Keratinocyte (primary cell): ENCODE data around the gene LTBP2. TPM values are rescaled to one million over a fixed set of nuclear protein-coding genes. Genes with fewer than 3 reads are reported as not detected.

ENCODE experiments used
- DNase-seq: peaks from one replicate; pipeline ENCODE4 v3.0.0-alpha.2; 2011; ENCODE audit warnings: low read depth, missing footprints, low spot score
- FAIRE-seq: peaks from 2 replicates; lab custom pipeline; 2011; peaks lifted over from hg19 to GRCh38; lab: Jason Lieb, UNC
- H2AFZ ChIP-seq: 2 replicates; pipeline ENCODE4 v1.6.0; 2012; ENCODE audit warnings: low read length, control low read depth, inconsistent platforms; ENCODE audit not compliant: control insufficient read depth
- H3K27ac ChIP-seq: 2 replicates; pipeline ENCODE4 v1.5.1; 2011; ENCODE audit warnings: low read length; ENCODE audit not compliant: control insufficient read depth, insufficient read depth
- H3K27me3 ChIP-seq: 3 replicates; pipeline ENCODE4 v1.6.0; 2011; ENCODE audit warnings: low read length; ENCODE audit not compliant: control insufficient read depth, insufficient read depth; ENCODE audit errors: extremely low read depth
- H3K36me3 ChIP-seq, 2 experiments: 2 replicates in 1 of 2; 3 replicates in 1 of 2; pipeline ENCODE4 v1.5.1; 2011; ENCODE audit warnings: low read length in 2 of 2, mild to moderate bottlenecking in 1 of 2; ENCODE audit not compliant: control insufficient read depth in 2 of 2, insufficient read depth in 2 of 2; ENCODE audit errors: extremely low read depth in 1 of 2
- H3K4me1 ChIP-seq: 3 replicates; pipeline ENCODE4 v1.5.1; 2011; ENCODE audit warnings: low read length; ENCODE audit not compliant: control insufficient read depth, insufficient read depth; ENCODE audit errors: extremely low read depth
- H3K4me2 ChIP-seq: 3 replicates; pipeline ENCODE4 v1.6.0; 2011; ENCODE audit warnings: low read depth, low read length; ENCODE audit not compliant: control insufficient read depth, insufficient read depth; ENCODE audit errors: extremely low read depth
- H3K4me3 ChIP-seq, 3 experiments: fragments of 200-600 bp in 1 of 3; sonication (generic) in 1 of 3; 2 replicates in 2 of 3; 3 replicates in 1 of 3; pipeline ENCODE4 v1.5.1; 2011 to 2016; ENCODE audit warnings: low read length in 3 of 3, mild to moderate bottlenecking in 3 of 3, control low read depth in 2 of 3, inconsistent platforms in 1 of 3, low read depth in 1 of 3, mixed read lengths in 1 of 3, mixed run types in 1 of 3, moderate library complexity in 1 of 3; ENCODE audit not compliant: control insufficient read depth in 2 of 3, insufficient read depth in 2 of 3; ENCODE audit errors: extremely low read depth in 1 of 3
- H3K79me2 ChIP-seq: 2 replicates; pipeline ENCODE4 v1.6.0; 2012; ENCODE audit warnings: low read length; ENCODE audit not compliant: control insufficient read depth, insufficient read depth
- H3K9ac ChIP-seq: 3 replicates; pipeline ENCODE4 v1.6.0; 2011; ENCODE audit warnings: low read length; ENCODE audit not compliant: control insufficient read depth, insufficient read depth; ENCODE audit errors: extremely low read depth
- H3K9me1 ChIP-seq: 3 replicates; pipeline ENCODE4 v1.6.0; 2011; ENCODE audit warnings: low read length; ENCODE audit not compliant: control insufficient read depth, insufficient read depth; ENCODE audit errors: extremely low read depth
- H3K9me3 ChIP-seq: 2 replicates; pipeline ENCODE4 v1.5.1; 2012; ENCODE audit warnings: low read depth, low read length; ENCODE audit not compliant: control insufficient read depth
- H4K20me1 ChIP-seq: 3 replicates; pipeline ENCODE4 v1.6.0; 2011; ENCODE audit warnings: low read length; ENCODE audit not compliant: control insufficient read depth, insufficient read depth; ENCODE audit errors: extremely low read depth
- EZH2 ChIP-seq: IDR thresholded peaks from one replicate; pipeline ENCODE4 v1.6.1; 2012; ENCODE audit warnings: inconsistent platforms, mild to moderate bottlenecking, low read length, moderate library complexity
- dilution Hi-C: fragments of 300-500 bp; cut with MboI; formaldehyde crosslinking; loops from one replicate; pipeline ENCODE4 v1.7.0; 2020; ENCODE audit warnings: low sequenced_read_pairs; ENCODE audit not compliant: extremely low pct_ligation_motif_present
- polyA plus RNA-seq, 5 experiments: library from polyadenylated mRNA; depleted of rRNA in 3 of 5; stranded (reverse) in 3 of 5; stranded (forward) in 1 of 5; unstranded in 1 of 5; fragments of >200 nt; gene quantifications; 1 replicate in 1 of 5; 2 replicates in 3 of 5; 3 replicates in 1 of 5; pipeline versions ENCODE4 v1.2.1 to v1.2.3, GENCODE V29; 2011 to 2012; ENCODE audit warnings: missing spikeins in 2 of 5, low read depth in 1 of 5, low replicate concordance in 1 of 5
- TF ChIP-seq, protein P1 (sequence below), 3 experiments: IDR thresholded peaks in 1 of 3; conservative IDR thresholded peaks in 1 of 3; optimal IDR thresholded peaks in 1 of 3; 2 replicates in 2 of 3; 3 replicates in 1 of 3; pipeline versions ENCODE3 to v1.5.1; 2011; ENCODE audit warnings: low read length in 3 of 3, mild to moderate bottlenecking in 3 of 3, moderate library complexity in 2 of 3, control low read depth in 1 of 3, inconsistent platforms in 1 of 3; ENCODE audit not compliant: insufficient read depth in 2 of 3; ENCODE audit errors: extremely low read depth in 1 of 3

The LTBP2 gene
- polyA plus RNA-seq, 1 donor (not counting 4 experiments of a cell fraction or from before 2014, with no cell fraction given) = 23.9 TPM

DNA sequence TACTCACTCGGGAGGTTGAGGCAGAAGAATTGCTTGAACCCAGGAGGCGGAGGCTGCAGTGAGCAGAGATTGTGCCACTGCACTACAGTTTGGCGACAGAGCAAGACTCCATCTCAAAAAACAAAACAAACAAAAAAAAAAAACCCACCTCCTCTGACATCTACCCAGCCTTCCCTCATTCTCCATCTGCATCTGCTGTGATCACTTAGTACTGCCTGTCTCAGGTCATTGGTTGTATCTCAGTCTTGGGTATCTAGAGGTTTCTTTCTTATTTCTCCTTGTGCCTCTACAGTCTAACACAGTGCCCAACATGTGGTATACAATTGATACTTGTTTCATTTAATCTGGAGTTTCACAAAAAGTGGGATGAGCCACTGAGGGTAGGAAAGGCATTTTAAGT, 5.3 kb downstream of the LTBP2 start:
- peaks cover 5 to 29% of the 10 kb centered on the region in 2 experiments for H3K36me3 ChIP-seq
- H3K27me3 ChIP-seq = no peaks in the 10 kb centered on the region
- no peaks in the 10 kb centered on the region for H4K20me1 ChIP-seq
- H3K4me1 ChIP-seq = peaks cover 25% of the 10 kb centered on the region
- DNase-seq = no peak
- no peak for FAIRE-seq
- no peak overlapping the region for H2AFZ ChIP-seq
- no peak overlapping the region for H3K9ac ChIP-seq
- no peak overlapping the region for H3K27ac ChIP-seq
- no peaks in the 10 kb centered on the region for H3K9me1 ChIP-seq
- no peak overlapping the region for H3K4me3 ChIP-seq
- peaks cover 62% of the 10 kb centered on the region for H3K79me2 ChIP-seq
- dilution Hi-C loops = no loop called here
- TF ChIP-seq, protein P1, sequence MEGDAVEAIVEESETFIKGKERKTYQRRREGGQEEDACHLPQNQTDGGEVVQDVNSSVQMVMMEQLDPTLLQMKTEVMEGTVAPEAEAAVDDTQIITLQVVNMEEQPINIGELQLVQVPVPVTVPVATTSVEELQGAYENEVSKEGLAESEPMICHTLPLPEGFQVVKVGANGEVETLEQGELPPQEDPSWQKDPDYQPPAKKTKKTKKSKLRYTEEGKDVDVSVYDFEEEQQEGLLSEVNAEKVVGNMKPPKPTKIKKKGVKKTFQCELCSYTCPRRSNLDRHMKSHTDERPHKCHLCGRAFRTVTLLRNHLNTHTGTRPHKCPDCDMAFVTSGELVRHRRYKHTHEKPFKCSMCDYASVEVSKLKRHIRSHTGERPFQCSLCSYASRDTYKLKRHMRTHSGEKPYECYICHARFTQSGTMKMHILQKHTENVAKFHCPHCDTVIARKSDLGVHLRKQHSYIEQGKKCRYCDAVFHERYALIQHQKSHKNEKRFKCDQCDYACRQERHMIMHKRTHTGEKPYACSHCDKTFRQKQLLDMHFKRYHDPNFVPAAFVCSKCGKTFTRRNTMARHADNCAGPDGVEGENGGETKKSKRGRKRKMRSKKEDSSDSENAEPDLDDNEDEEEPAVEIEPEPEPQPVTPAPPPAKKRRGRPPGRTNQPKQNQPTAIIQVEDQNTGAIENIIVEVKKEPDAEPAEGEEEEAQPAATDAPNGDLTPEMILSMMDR (optimal IDR thresholded peaks at IDR 0.05 in 1 of 3, IDR thresholded peaks at IDR 0.05 in 1 of 3, conservative IDR thresholded peaks at IDR 0.05 in 1 of 3; ENCODE audit: extremely low read depth in 1 of 3, insufficient read depth in 2 of 3, low read length in 3 of 3) = no peak
- TF ChIP-seq EZH2 = no peak
- no peak overlapping the region for H3K4me2 ChIP-seq
- no peaks in the 10 kb centered on the region for H3K9me3 ChIP-seq

DNA sequence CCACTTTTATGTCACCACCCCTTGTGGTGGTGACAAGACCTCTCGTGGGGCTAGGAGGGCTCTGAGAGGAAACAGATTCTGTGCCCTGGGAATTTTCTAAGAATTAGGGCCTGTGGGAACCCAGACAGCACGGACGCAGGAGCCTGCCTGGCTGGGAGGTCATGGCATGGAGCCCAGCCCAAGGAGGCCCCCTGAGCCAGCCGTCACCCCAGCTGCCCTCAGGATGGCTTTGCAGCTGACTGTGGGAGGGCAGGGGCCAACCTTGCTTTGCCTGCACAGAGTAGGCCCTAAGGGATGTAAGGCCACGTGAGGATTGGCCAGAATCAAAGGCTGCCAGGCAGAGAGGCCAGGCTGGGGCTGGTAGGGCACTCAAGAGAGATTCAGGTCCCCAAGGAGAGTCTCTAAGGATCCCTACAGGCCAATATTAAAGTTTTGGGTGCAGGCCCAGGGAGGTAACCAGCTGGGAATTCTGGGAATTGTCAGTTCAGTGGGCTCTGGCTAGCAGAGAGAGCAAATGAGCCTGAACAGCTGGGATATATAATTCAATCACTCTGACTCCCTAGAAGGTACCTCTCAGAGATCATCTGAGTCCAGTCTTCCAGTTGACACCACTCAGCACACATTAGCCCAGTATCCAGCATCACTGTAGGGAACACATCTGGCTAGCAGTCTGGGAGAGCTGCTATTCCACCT, 6.4 kb downstream of the LTBP2 start:
- H3K36me3 ChIP-seq = peaks cover 5 to 38% of the 10 kb centered on the region in 2 experiments
- TF ChIP-seq, protein P1 (optimal IDR thresholded peaks at IDR 0.05 in 1 of 3, IDR thresholded peaks at IDR 0.05 in 1 of 3, conservative IDR thresholded peaks at IDR 0.05 in 1 of 3; ENCODE audit: extremely low read depth in 1 of 3, insufficient read depth in 2 of 3, low read length in 3 of 3) = no peak
- no peak for TF ChIP-seq EZH2
- no peaks in the 10 kb centered on the region for H3K27me3 ChIP-seq
- H3K27ac ChIP-seq = no peak overlapping the region
- no peaks in the 10 kb centered on the region for H3K9me1 ChIP-seq
- H3K9me3 ChIP-seq = no peaks in the 10 kb centered on the region
- no peak overlapping the region for H2AFZ ChIP-seq
- peaks cover 54% of the 10 kb centered on the region for H3K79me2 ChIP-seq
- no peak overlapping the region for H3K9ac ChIP-seq
- dilution Hi-C loops = no loop called here
- no peak for DNase-seq
- H3K4me1 ChIP-seq = peaks cover 25% of the 10 kb centered on the region
- H3K4me3 ChIP-seq = no peak overlapping the region
- H3K4me2 ChIP-seq = no peak overlapping the region
- H4K20me1 ChIP-seq = no peaks in the 10 kb centered on the region
- FAIRE-seq = no peak
